Liver (tissue), 9 donors: ENCODE data around the gene KIF21B. TPM values are rescaled to one million over a fixed set of nuclear protein-coding genes. Genes with fewer than 3 reads are reported as not detected.

ENCODE experiments used
- DNase-seq: peaks from one replicate; pipeline ENCODE4 v3.0.0-alpha.2; 2017; ENCODE audit warnings: low spot score
- H3K27ac ChIP-seq, 2 donors: one replicate each; pipeline ENCODE4 v1.7.0; 2013; ENCODE audit warnings: inconsistent platforms in 2 of 2, low read length in 2 of 2, control low read depth in 1 of 2, low read depth in 1 of 2, mild to moderate bottlenecking in 1 of 2
- H3K27me3 ChIP-seq, 4 donors: one replicate each; pipeline versions ENCODE4 v1.6.1 to v1.7.0; 2013; ENCODE audit warnings: low read length in 3 of 4, inconsistent platforms in 1 of 4, mild to moderate bottlenecking in 1 of 4, moderate library complexity in 1 of 4; ENCODE audit not compliant: control insufficient read depth in 4 of 4, insufficient read depth in 4 of 4
- H3K36me3 ChIP-seq, 4 donors: one replicate each; pipeline versions ENCODE4 v1.6.1 to v1.7.0; 2013; ENCODE audit warnings: low read length in 3 of 4, mild to moderate bottlenecking in 3 of 4, low read depth in 1 of 4, moderate library complexity in 1 of 4; ENCODE audit not compliant: control insufficient read depth in 4 of 4, insufficient read depth in 3 of 4
- H3K4me1 ChIP-seq, 4 donors: one replicate each; pipeline versions ENCODE4 v1.6.1 to v1.7.0; 2013; ENCODE audit warnings: low read length in 3 of 4, mild to moderate bottlenecking in 3 of 4, moderate library complexity in 1 of 4; ENCODE audit not compliant: control insufficient read depth in 4 of 4, insufficient read depth in 4 of 4
- H3K4me3 ChIP-seq, 3 donors: one replicate each; pipeline versions ENCODE4 v1.6.1 to v1.7.0; 2013; ENCODE audit warnings: low read length in 3 of 3, control low read depth in 1 of 3, low read depth in 1 of 3, mild to moderate bottlenecking in 1 of 3
- H3K9ac ChIP-seq, 2 donors: one replicate each; pipeline ENCODE4 v1.7.0; 2013; ENCODE audit warnings: low read length in 2 of 2, mild to moderate bottlenecking in 2 of 2, moderate library complexity in 2 of 2, control low read depth in 1 of 2, low read depth in 1 of 2
- H3K9me3 ChIP-seq, 4 donors: one replicate each; pipeline versions ENCODE4 v1.6.1 to v1.7.0; 2013; ENCODE audit warnings: low read length in 3 of 4; ENCODE audit not compliant: control insufficient read depth in 4 of 4
- FOXA1 ChIP-seq: IDR thresholded peaks from 2 replicates; pipeline ENCODE4 v1.6.1; 2016; ENCODE audit warnings: antibody characterized with exemption
- GABPA ChIP-seq, 2 donors: IDR thresholded peaks in 1 of 2; conservative IDR thresholded peaks in 1 of 2; 2 replicates each; pipeline ENCODE4 v1.6.1; 2016; ENCODE audit warnings: antibody characterized with exemption in 2 of 2, mild to moderate bottlenecking in 1 of 2, moderate library complexity in 1 of 2
- HNF4A ChIP-seq, 2 donors: conservative IDR thresholded peaks; 2 replicates each; pipeline ENCODE4 v1.6.1; 2016; ENCODE audit warnings: antibody characterized with exemption in 2 of 2, mild to moderate bottlenecking in 2 of 2
- HNF4G ChIP-seq: IDR thresholded peaks from 2 replicates; pipeline ENCODE4 v1.6.1; 2016; ENCODE audit warnings: antibody characterized with exemption
- JUND ChIP-seq, 2 donors: IDR thresholded peaks; 2 replicates each; pipeline ENCODE4 v1.6.1; 2016; ENCODE audit warnings: antibody characterized with exemption in 2 of 2
- MAX ChIP-seq: IDR thresholded peaks from 2 replicates; pipeline ENCODE4 v1.6.1; 2016; ENCODE audit warnings: antibody characterized with exemption
- NR2F2 ChIP-seq: IDR thresholded peaks from 2 replicates; pipeline ENCODE4 v1.6.1; 2016; ENCODE audit warnings: antibody characterized with exemption
- RAD21 ChIP-seq, 2 donors: IDR thresholded peaks; 2 replicates each; pipeline ENCODE4 v1.6.1; 2016; ENCODE audit warnings: antibody characterized with exemption in 2 of 2, mild to moderate bottlenecking in 2 of 2
- REST ChIP-seq: IDR thresholded peaks from 2 replicates; pipeline ENCODE4 v1.6.1; 2016; ENCODE audit warnings: antibody characterized with exemption, mild to moderate bottlenecking
- RXRA ChIP-seq, 2 donors: IDR thresholded peaks; 2 replicates each; pipeline ENCODE4 v1.6.1; 2017 to 2018; ENCODE audit warnings: antibody characterized with exemption in 2 of 2, mild to moderate bottlenecking in 1 of 2
- SP1 ChIP-seq: IDR thresholded peaks from 2 replicates; pipeline ENCODE4 v1.6.1; 2018; ENCODE audit warnings: antibody characterized with exemption, mild to moderate bottlenecking
- YY1 ChIP-seq: IDR thresholded peaks from 2 replicates; pipeline ENCODE4 v1.6.1; 2016; ENCODE audit warnings: antibody characterized with exemption, mild to moderate bottlenecking
- WGBS: extraction: QIAGEN DNeasy Blood & Tissue Kit; methylation state at CpG from one replicate; pipeline ENCODE4 v1.1.7; 2013; 5-methylcytosine and 5-hydroxymethylcytosine counted together
- polyA plus RNA-seq, 2 donors: library from polyadenylated mRNA; stranded (reverse) in 1 of 2; unstranded in 1 of 2; fragments of 200-250 nt in 1 of 2; fragments of >200 nt in 1 of 2; fragmentation: Nextera tagmentation in 1 of 2; extraction: Ambion mirVana in 1 of 2; gene quantifications; one replicate each; pipeline versions ENCODE4 v1.2.1 to v1.2.3, GENCODE V29; 2013 to 2015
- total RNA-seq, 2 donors: library from RNA; depleted of rRNA; stranded (reverse); fragments of >200 nt; gene quantifications; one replicate each; pipeline ENCODE4 v1.2.3, GENCODE V29; 2014
- donor health status: healthy.
- donor health status: healthy.
- donor health status: healthy.
- donor health status: healthy.
- donor health status: healthy.

Gene KIF21B
- total RNA-seq (1 to 10 TPM; 1.6 to 1.9 TPM), polyA plus RNA-seq (under 1 TPM; 0.42 to 0.45 TPM)

- H3K27me3 ChIP-seq: no peaks in the 10 kb centered on the region
- DNase-seq: peak; percentile 70
- peaks cover 4 to 24% (median 14%) of the 10 kb centered on the region in 4 donors for H3K4me1 ChIP-seq
- no peaks in the 10 kb centered on the region for H3K36me3 ChIP-seq
- peak within 1 kb of the TSS in 1 of 2 donors; percentile 33 for H3K27ac ChIP-seq
- H3K9me3 ChIP-seq: no peaks in the 10 kb centered on the region
- no peak for TF ChIP-seq HNF4A (conservative IDR thresholded peaks at IDR 0.05)
- no peak for TF ChIP-seq JUND (IDR thresholded peaks at IDR 0.05)
- no peak for TF ChIP-seq GABPA (IDR thresholded peaks at IDR 0.05 in 1 of 2, conservative IDR thresholded peaks at IDR 0.05 in 1 of 2)
- no peak for TF ChIP-seq YY1
- no peak for TF ChIP-seq REST
- no peak for TF ChIP-seq HNF4G
- no peak for TF ChIP-seq RAD21 (IDR thresholded peaks at IDR 0.05)
- TF ChIP-seq MAX: no peak
- no peak for TF ChIP-seq NR2F2
- no peak for TF ChIP-seq RXRA (IDR thresholded peaks at IDR 0.05)
- no peak for TF ChIP-seq FOXA1
- 4% methylated on average over 53 of the region's 53 CpGs for WGBS
- H3K4me3 ChIP-seq: peak within 1 kb of the TSS in 2 of 3 donors; percentile 34 to 60
- peak within 1 kb of the TSS; percentile 18 to 36 for H3K9ac ChIP-seq
Observed at GRCh38 chr1:201023517-201023902, at the start of gene KIF21B. KIF21B (minus strand) TSS chr1:201023714; CDS start chr1:201023383, 331 bp downstream.

- H3K27ac ChIP-seq: no peak overlapping the region
- H3K27me3 ChIP-seq: no peaks in the 10 kb centered on the region
- H3K4me3 ChIP-seq: no peak overlapping the region
- no peaks in the 10 kb centered on the region for H3K36me3 ChIP-seq
- WGBS: 81% methylated on average over 6 of the region's 6 CpGs
- no peak for DNase-seq
- no peaks in the 10 kb centered on the region for H3K9me3 ChIP-seq
- no peak overlapping the region for H3K9ac ChIP-seq
- no peaks in the 10 kb centered on the region for H3K4me1 ChIP-seq
- peak; percentile 10 to 36 for TF ChIP-seq RXRA (IDR thresholded peaks at IDR 0.05)
- peak; percentile 22 for TF ChIP-seq SP1
- no peak for TF ChIP-seq JUND (IDR thresholded peaks at IDR 0.05)
- peak; percentile 94 for TF ChIP-seq NR2F2
Observed at GRCh38 chr1:201072922-201073321, 49.4 kb upstream of the KIF21B start.

GRCh38 chr1:201072149-201072548 is 48.6 kb upstream of the KIF21B start:
- Histone ChIP-seq H3K4me1 (no peaks in the 10 kb centered on the region), H3K9ac (no peak overlapping the region), H3K27me3 (no peaks in the 10 kb centered on the region), H3K27ac (no peak overlapping the region), H3K9me3 (no peaks in the 10 kb centered on the region), H3K4me3 (no peak overlapping the region), H3K36me3 (no peaks in the 10 kb centered on the region)
- WGBS: 84% methylated on average over 5 of the region's 5 CpGs
- no peak for DNase-seq
- TF ChIP-seq JUND (IDR thresholded peaks at IDR 0.05): no peak
